BLaER1 treated with 17β-estradiol and CSF1 and Interleukin-3, amounts not matched to agents 10 nM and 100 nM (cell line): ENCODE measurements around the gene SLC25A26.

Source experiments
- H3K27ac ChIP-seq, 11 experiments: shearing (Covaris generic); formaldehyde crosslinking; 2 replicates each; pipeline ENCODE4 v1.8.1; 2022
- H3K27me3 ChIP-seq, 11 experiments: shearing (Covaris generic); formaldehyde crosslinking; 2 replicates each; pipeline ENCODE4 v1.8.1; 2022
- H3K36me3 ChIP-seq, 11 experiments: shearing (Covaris generic); formaldehyde crosslinking; 2 replicates each; pipeline ENCODE4 v1.8.1; 2022
- H3K4me1 ChIP-seq, 10 experiments: shearing (Covaris generic); formaldehyde crosslinking; 2 replicates each; pipeline ENCODE4 v1.8.1; 2022
- H3K4me2 ChIP-seq, 11 experiments: shearing (Covaris generic); formaldehyde crosslinking; 2 replicates each; pipeline ENCODE4 v1.8.1; 2022
- H3K4me3 ChIP-seq, 10 experiments: shearing (Covaris generic); formaldehyde crosslinking; 2 replicates each; pipeline ENCODE4 v1.8.1; 2022
- H3K9ac ChIP-seq, 11 experiments: shearing (Covaris generic); formaldehyde crosslinking; 2 replicates each; pipeline ENCODE4 v1.8.1; 2022
- H3K9me3 ChIP-seq, 11 experiments: shearing (Covaris generic); formaldehyde crosslinking; replicated peaks in 1 of 11; 2 replicates each; pipeline ENCODE4 v1.8.1; 2022
- H4K20me1 ChIP-seq, 11 experiments: shearing (Covaris generic); formaldehyde crosslinking; 2 replicates each; pipeline ENCODE4 v1.8.1; 2022
- Cebpa-rat ChIP-seq, 11 experiments: shearing (Covaris generic); IDR thresholded peaks; 2 replicates each; pipeline ENCODE4 v1.8.1; 2022

SLC25A26 gene

DNA sequence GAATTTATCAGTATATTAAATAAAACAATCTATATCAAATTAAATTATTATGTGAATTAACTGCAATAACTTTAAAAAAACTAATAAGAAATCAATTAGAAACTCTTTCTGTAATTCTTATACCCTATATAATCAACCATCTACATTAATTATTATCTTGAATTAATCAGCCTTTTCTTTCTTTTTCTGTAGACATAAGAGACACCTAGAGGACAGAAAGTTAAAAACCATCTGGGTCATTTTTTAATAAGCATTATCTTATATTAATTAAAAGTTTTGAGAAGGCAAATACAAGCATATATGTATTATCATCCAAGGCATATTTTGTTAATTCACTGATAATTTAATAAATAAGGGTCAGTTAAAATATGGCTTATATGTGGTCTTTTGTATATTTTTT is 24.2 kb upstream of the SLC25A26 start:
- H3K4me1 ChIP-seq = no peaks in the 10 kb centered on the region
- H3K4me2 ChIP-seq = no peak overlapping the region
- TF ChIP-seq Cebpa-rat (IDR thresholded peaks at IDR 0.05) = no peak
- no peaks in the 10 kb centered on the region for H3K36me3 ChIP-seq
- no peaks in the 10 kb centered on the region for H3K27me3 ChIP-seq
- no peaks in the 10 kb centered on the region for H3K9me3 ChIP-seq
- no peak overlapping the region for H3K4me3 ChIP-seq
- H3K27ac ChIP-seq = no peak overlapping the region
- H3K9ac ChIP-seq = no peak overlapping the region
- no peaks in the 10 kb centered on the region for H4K20me1 ChIP-seq

DNA sequence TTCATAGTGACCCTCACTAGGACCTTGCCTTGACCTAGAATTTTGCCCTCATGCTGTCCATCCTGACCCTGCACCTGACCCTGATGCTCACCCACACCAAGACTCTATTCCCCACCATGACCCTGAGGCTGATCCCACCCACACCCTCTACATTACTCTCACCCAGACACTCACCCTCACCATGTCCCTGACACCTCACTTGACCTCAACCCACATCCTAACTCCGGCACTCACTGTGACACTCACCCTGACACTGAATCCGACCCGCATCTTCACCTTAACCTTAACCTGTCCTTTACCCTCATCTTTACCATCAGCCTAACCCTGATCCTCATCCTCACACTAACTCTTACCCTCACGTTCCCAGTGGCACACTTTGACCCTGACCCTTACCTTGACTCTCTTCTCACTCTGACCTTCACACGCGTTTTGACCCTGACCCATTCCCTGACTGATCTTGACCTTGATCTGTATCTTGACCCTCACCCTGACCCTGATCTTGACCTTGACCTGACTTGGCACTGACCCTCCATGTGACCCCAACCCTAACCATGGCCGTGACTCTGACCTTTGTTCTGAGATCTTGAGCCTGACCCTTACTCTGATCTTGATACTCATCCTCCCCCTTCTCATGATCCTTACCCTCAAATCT is 22.2 kb upstream of the SLC25A26 start:
- no peaks in the 10 kb centered on the region for H4K20me1 ChIP-seq
- no peak overlapping the region for H3K9ac ChIP-seq
- H3K27ac ChIP-seq = no peak overlapping the region
- no peaks in the 10 kb centered on the region for H3K4me1 ChIP-seq
- no peaks in the 10 kb centered on the region for H3K36me3 ChIP-seq
- no peak overlapping the region for H3K4me2 ChIP-seq
- H3K9me3 ChIP-seq = no peaks in the 10 kb centered on the region
- H3K4me3 ChIP-seq = no peak overlapping the region
- H3K27me3 ChIP-seq = no peaks in the 10 kb centered on the region
- TF ChIP-seq Cebpa-rat (IDR thresholded peaks at IDR 0.05) = no peak

DNA sequence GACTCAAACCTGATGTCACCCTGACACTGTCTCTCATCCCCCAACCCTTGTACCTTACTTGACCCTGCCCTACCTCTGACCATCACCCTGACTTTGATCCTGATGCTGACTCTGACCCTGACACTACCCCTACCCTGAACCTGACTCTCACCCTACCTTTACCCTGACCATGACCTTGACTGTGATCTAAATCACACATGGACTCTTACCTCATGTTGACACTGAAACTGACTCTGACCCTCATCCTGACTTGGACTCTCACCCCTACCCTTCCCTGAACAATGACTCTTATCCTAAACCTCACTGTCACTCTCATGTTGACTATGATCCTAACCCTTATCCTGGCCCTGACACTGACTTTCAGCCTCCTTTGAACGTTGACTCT is 21.7 kb upstream of the SLC25A26 start:
- Histone ChIP-seq H3K9me3 (no peaks in the 10 kb centered on the region), H3K9ac (no peak overlapping the region), H3K4me2 (no peak overlapping the region), H3K27me3 (no peaks in the 10 kb centered on the region), H3K27ac (no peak overlapping the region), H3K4me1 (no peaks in the 10 kb centered on the region), H3K4me3 (no peak overlapping the region), H4K20me1 (no peaks in the 10 kb centered on the region), H3K36me3 (no peaks in the 10 kb centered on the region)
- TF ChIP-seq Cebpa-rat (IDR thresholded peaks at IDR 0.05) = no peak

- Histone ChIP-seq H3K4me1 (no peaks in the 10 kb centered on the region), H4K20me1 (no peaks in the 10 kb centered on the region), H3K27ac (no peak overlapping the region), H3K27me3 (no peaks in the 10 kb centered on the region), H3K4me2 (no peak overlapping the region), H3K9me3 (no peaks in the 10 kb centered on the region), H3K9ac (no peak overlapping the region), H3K36me3 (no peaks in the 10 kb centered on the region), H3K4me3 (no peak overlapping the region)
- TF ChIP-seq Cebpa-rat (IDR thresholded peaks at IDR 0.05) = no peak
Measured at GRCh38 chr3:66200147-66200546, 20.7 kb upstream of the SLC25A26 start.

DNA sequence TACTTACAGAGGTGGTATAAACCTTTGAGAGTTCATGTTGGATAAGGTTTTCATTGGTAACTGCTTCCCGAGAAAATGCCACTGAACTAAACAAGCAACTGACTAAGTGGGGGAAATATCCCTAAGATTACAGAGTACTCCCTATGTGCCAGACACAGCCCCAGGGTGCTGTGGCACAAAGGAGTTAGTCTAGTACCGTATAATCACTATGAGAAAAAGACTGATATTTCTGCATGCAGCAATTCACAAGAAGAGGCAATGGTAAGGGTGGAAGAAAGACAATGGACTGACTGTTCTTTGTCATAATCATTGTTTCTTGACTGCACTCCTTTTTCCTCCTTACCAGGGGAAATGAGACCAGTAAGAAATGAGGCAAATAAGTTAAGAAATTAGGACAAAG is 20.0 kb upstream of the SLC25A26 start:
- no peaks in the 10 kb centered on the region for H3K36me3 ChIP-seq
- H3K9me3 ChIP-seq = no peaks in the 10 kb centered on the region
- no peaks in the 10 kb centered on the region for H3K4me1 ChIP-seq
- no peaks in the 10 kb centered on the region for H4K20me1 ChIP-seq
- TF ChIP-seq Cebpa-rat (IDR thresholded peaks at IDR 0.05) = no peak
- H3K9ac ChIP-seq = no peak overlapping the region
- H3K4me2 ChIP-seq = no peak overlapping the region
- no peak overlapping the region for H3K27ac ChIP-seq
- no peaks in the 10 kb centered on the region for H3K27me3 ChIP-seq
- H3K4me3 ChIP-seq = no peak overlapping the region

DNA sequence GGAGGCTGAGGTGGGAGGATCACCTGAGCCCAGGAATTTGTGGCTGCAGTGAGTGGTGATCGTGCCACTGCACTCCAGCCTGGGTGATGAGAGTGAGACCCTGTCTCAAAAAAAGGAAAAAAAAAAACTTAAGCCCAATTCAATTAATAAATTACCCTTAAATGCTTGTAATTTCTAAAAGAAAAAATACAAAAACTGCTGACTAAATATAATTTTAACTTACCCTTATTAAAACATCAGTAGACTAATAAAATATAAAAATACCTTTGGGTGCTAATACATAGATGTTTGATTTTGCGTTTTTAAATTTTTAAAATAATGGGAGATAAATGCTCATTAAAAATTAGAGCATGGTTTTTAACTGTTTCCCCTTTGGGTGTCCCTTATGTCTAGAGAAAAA is 17.5 kb upstream of the SLC25A26 start:
- H3K4me3 ChIP-seq = no peak overlapping the region
- no peaks in the 10 kb centered on the region for H3K9me3 ChIP-seq
- H3K27ac ChIP-seq = no peak overlapping the region
- no peaks in the 10 kb centered on the region for H3K4me1 ChIP-seq
- H3K4me2 ChIP-seq = no peak overlapping the region
- H3K27me3 ChIP-seq = no peaks in the 10 kb centered on the region
- H3K9ac ChIP-seq = no peak overlapping the region
- no peaks in the 10 kb centered on the region for H3K36me3 ChIP-seq
- TF ChIP-seq Cebpa-rat (IDR thresholded peaks at IDR 0.05) = no peak
- no peaks in the 10 kb centered on the region for H4K20me1 ChIP-seq

DNA sequence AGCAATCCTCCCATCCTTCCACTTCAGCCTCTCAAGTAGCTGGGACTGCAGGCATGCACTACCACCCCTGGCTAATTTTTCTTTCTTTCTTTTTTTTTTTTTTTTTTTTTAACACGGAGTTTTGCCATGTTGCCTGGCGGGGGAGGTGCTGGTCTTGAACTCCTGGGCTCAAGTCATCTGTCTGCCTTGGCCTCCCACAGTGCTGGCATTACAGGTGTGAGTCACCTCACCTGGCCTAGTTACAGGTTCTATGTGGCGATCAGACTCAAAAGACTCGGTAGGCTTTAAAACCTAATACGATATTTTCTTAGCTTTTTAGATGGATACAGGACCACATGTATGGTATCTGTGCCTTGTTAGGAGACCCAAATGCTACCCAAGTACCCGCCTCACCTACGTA is 14.0 kb upstream of the SLC25A26 start:
- Histone ChIP-seq H4K20me1 (no peaks in the 10 kb centered on the region), H3K4me3 (no peak overlapping the region), H3K4me1 (no peaks in the 10 kb centered on the region), H3K27ac (no peak overlapping the region), H3K9me3 (no peaks in the 10 kb centered on the region), H3K27me3 (no peaks in the 10 kb centered on the region), H3K9ac (no peak overlapping the region), H3K36me3 (no peaks in the 10 kb centered on the region), H3K4me2 (no peak overlapping the region)
- TF ChIP-seq Cebpa-rat (IDR thresholded peaks at IDR 0.05) = no peak

- Histone ChIP-seq H3K9me3 (no peaks in the 10 kb centered on the region), H3K27me3 (no peaks in the 10 kb centered on the region), H3K9ac (no peak overlapping the region), H3K4me2 (no peak overlapping the region), H3K4me1 (no peaks in the 10 kb centered on the region), H4K20me1 (no peaks in the 10 kb centered on the region), H3K4me3 (no peak overlapping the region), H3K36me3 (no peaks in the 10 kb centered on the region), H3K27ac (no peak overlapping the region)
- no peak for TF ChIP-seq Cebpa-rat (IDR thresholded peaks at IDR 0.05)
Measured at GRCh38 chr3:66208189-66208588, 12.6 kb upstream of the SLC25A26 start.

GRCh38 chr3:66210687-66211295 is 10.0 kb upstream of the SLC25A26 start:
- Histone ChIP-seq H3K9me3 (no peaks in the 10 kb centered on the region), H3K9ac (no peak overlapping the region), H3K36me3 (no peaks in the 10 kb centered on the region), H3K4me1 (no peaks in the 10 kb centered on the region), H4K20me1 (no peaks in the 10 kb centered on the region), H3K27ac (no peak overlapping the region), H3K27me3 (no peaks in the 10 kb centered on the region), H3K4me3 (no peak overlapping the region), H3K4me2 (no peak overlapping the region)
- TF ChIP-seq Cebpa-rat (IDR thresholded peaks at IDR 0.05) = no peak

GRCh38 chr3:66211779-66212178 is 9.0 kb upstream of the SLC25A26 start:
- H3K27me3 ChIP-seq = no peaks in the 10 kb centered on the region
- H3K36me3 ChIP-seq = no peaks in the 10 kb centered on the region
- H3K4me2 ChIP-seq = no peak overlapping the region
- TF ChIP-seq Cebpa-rat (IDR thresholded peaks at IDR 0.05) = no peak
- no peak overlapping the region for H3K27ac ChIP-seq
- no peak overlapping the region for H3K9ac ChIP-seq
- no peaks in the 10 kb centered on the region for H3K4me1 ChIP-seq
- H4K20me1 ChIP-seq = no peaks in the 10 kb centered on the region
- no peak overlapping the region for H3K4me3 ChIP-seq
- H3K9me3 ChIP-seq = no peaks in the 10 kb centered on the region
